ENCODE results near the gene HSPA9.

HSPA9 gene

GRCh38 chr5:138595180-138595795, 20.1 kb upstream of the HSPA9 start:
- peak; percentile 18 for DNase-seq

- peak; percentile 55 for DNase-seq
These were observed 19.3 kb upstream of the HSPA9 start for GRCh38 chr5:138594305-138595058.

GRCh38 chr5:138588013-138588788, 13.0 kb upstream of the HSPA9 start:
- no peak for DNase-seq

GRCh38 chr5:138585157-138585556, 10.0 kb upstream of the HSPA9 start:
- DNase-seq, result no peak

- no peak for DNase-seq
These were observed 8.9 kb upstream of the HSPA9 start for GRCh38 chr5:138583984-138584637.

GRCh38 chr5:138582959-138583358, 7.8 kb upstream of the HSPA9 start:
- no peak for DNase-seq

- DNase-seq, result no peak
These were observed 5.6 kb upstream of the HSPA9 start for GRCh38 chr5:138580777-138581176.

- DNase-seq, result no peak
These were observed 4.8 kb upstream of the HSPA9 start for GRCh38 chr5:138580001-138580400.

GRCh38 chr5:138579517-138579863, 4.3 kb upstream of the HSPA9 start:
- DNase-seq, result no peak

GRCh38 chr5:138577452-138577851, 2.3 kb upstream of the HSPA9 start:
- no peak for DNase-seq

GRCh38 chr5:138574744-138575193, 432 bp downstream of the HSPA9 start:
- no peak for DNase-seq

GRCh38 chr5:138573949-138574670, 1.1 kb downstream of the HSPA9 start:
- DNase-seq, result no peak

- DNase-seq, result no peak
These were observed 2.0 kb downstream of the HSPA9 start for GRCh38 chr5:138573223-138573622.

- DNase-seq, result no peak
These were observed 4.3 kb downstream of the HSPA9 start for GRCh38 chr5:138570871-138571270.

GRCh38 chr5:138569782-138570181, 5.4 kb downstream of the HSPA9 start:
- DNase-seq, result no peak

GRCh38 chr5:138568061-138568824, 7.0 kb downstream of the HSPA9 start:
- no peak for DNase-seq

- DNase-seq, result no peak
These were observed 8.4 kb downstream of the HSPA9 start for GRCh38 chr5:138566792-138567191.

GRCh38 chr5:138565100-138565821, 9.9 kb downstream of the HSPA9 start:
- no peak for DNase-seq

- no peak for DNase-seq
These were observed 11.0 kb downstream of the HSPA9 start for GRCh38 chr5:138564242-138564641.

GRCh38 chr5:138563340-138564118, 11.7 kb downstream of the HSPA9 start:
- DNase-seq, result no peak
